Common myeloid progenitor, CD34-positive (primary cell): ENCODE measurements around the gene B3GNT7.

Experiments
- CTCF ChIA-PET: fragments of 350-600 bp; sonication (Branson Sonifier 250); formaldehyde crosslinking; loops from one replicate; lab custom pipeline; 2021; ENCODE audit warnings: antibody characterized with exemption; lab: Charles Lee
- POLR2A ChIA-PET: fragments of 350-600 bp; sonication (Branson Sonifier 250); formaldehyde crosslinking; loops from one replicate; lab custom pipeline; 2021; ENCODE audit warnings: antibody characterized with exemption; lab: Charles Lee
- DNase-seq, 3 donors: peaks; one replicate each; pipeline versions ENCODE4 v3.0.0 to v3.0.0-alpha.2; 2013
- H3K27ac ChIP-seq, 2 experiments: 1 replicate in 1 of 2; 2 replicates in 1 of 2; pipeline ENCODE4 v1.7.0; 2013; ENCODE audit warnings: inconsistent platforms in 2 of 2, low read length in 2 of 2, mild to moderate bottlenecking in 2 of 2, low read depth in 1 of 2, moderate library complexity in 1 of 2; ENCODE audit not compliant: severe bottlenecking in 2 of 2, insufficient read depth in 1 of 2, poor library complexity in 1 of 2
- H3K27me3 ChIP-seq, 5 experiments: replicated peaks in 2 of 5; 1 replicate in 3 of 5; 2 replicates in 2 of 5; pipeline versions ENCODE4 v1.6.1 to v1.7.0; 2013; ENCODE audit warnings: low read length in 4 of 5, mild to moderate bottlenecking in 2 of 5, moderate library complexity in 2 of 5, inconsistent platforms in 1 of 5; ENCODE audit not compliant: insufficient read depth in 5 of 5, control insufficient read depth in 4 of 5
- H3K36me3 ChIP-seq, 4 experiments: 1 replicate in 2 of 4; 2 replicates in 2 of 4; pipeline versions ENCODE4 v1.6.1 to v1.7.0; 2013; ENCODE audit warnings: low read length in 3 of 4, control low read depth in 1 of 4, mild to moderate bottlenecking in 1 of 4; ENCODE audit not compliant: control insufficient read depth in 4 of 4, insufficient read depth in 4 of 4
- H3K4me1 ChIP-seq, 4 experiments: 1 replicate in 3 of 4; 2 replicates in 1 of 4; pipeline versions ENCODE4 v1.6.1 to v1.7.1; 2013; ENCODE audit warnings: low read length in 3 of 4, mild to moderate bottlenecking in 3 of 4, control low read depth in 1 of 4, inconsistent platforms in 1 of 4, moderate library complexity in 1 of 4; ENCODE audit not compliant: control insufficient read depth in 4 of 4, insufficient read depth in 4 of 4; ENCODE audit errors: control extremely low read depth in 1 of 4
- H3K4me3 ChIP-seq, 7 experiments: 1 replicate in 4 of 7; 2 replicates in 3 of 7; pipeline versions ENCODE4 v1.5.1 to v1.7.0; 2013; ENCODE audit warnings: mild to moderate bottlenecking in 7 of 7, low read length in 6 of 7, moderate library complexity in 6 of 7, inconsistent platforms in 2 of 7, low read depth in 2 of 7, control low read depth in 1 of 7; ENCODE audit not compliant: insufficient read depth in 4 of 7, control insufficient read depth in 1 of 7; ENCODE audit errors: extremely low read depth in 1 of 7
- H3K9me3 ChIP-seq, 5 experiments: 1 replicate in 4 of 5; 2 replicates in 1 of 5; pipeline versions ENCODE4 v1.6.1 to v1.7.1; 2013; ENCODE audit warnings: low read length in 4 of 5, mild to moderate bottlenecking in 2 of 5, inconsistent platforms in 1 of 5, low read depth in 1 of 5, moderate library complexity in 1 of 5; ENCODE audit not compliant: control insufficient read depth in 4 of 5, insufficient read depth in 2 of 5; ENCODE audit errors: control extremely low read depth in 1 of 5
- WGBS: methylation state at CpG from one replicate; pipeline ENCODE4 v1.1.5; 2013; ENCODE audit not compliant: insufficient coverage; 5-methylcytosine and 5-hydroxymethylcytosine counted together

B3GNT7 gene

DNA sequence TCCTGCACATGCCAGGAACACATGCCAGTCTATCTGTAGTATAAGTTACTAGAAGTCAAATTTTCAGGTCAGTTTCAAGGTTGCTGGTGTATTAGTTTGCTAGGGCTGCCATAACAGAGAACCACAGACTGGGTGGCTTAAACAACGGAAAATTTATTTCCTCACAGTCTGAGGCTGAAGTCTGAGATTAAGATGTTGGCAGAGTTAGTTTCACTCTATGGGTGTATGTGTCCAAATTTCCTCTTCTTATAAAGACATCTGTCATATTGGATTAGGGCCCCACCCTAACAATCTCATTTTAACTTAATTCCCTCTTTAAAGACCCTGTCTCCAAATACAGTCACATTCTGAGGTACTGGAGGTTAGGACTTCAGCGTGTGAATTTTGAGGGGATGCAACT, 26.5 kb downstream of the B3GNT7 start:
- 40% methylated on average over 2 of the region's 2 CpGs for WGBS
- Histone ChIP-seq H3K4me1 (peaks cover 0 to 2% (median 0%) of the 10 kb centered on the region in 4 experiments), H3K4me3 (no peak overlapping the region), H3K27ac (no peak overlapping the region), H3K27me3 (no peaks in the 10 kb centered on the region), H3K36me3 (no peaks in the 10 kb centered on the region), H3K9me3 (no peaks in the 10 kb centered on the region)
- ChIA-PET CTCF (interaction anchor here (0.8 to 5.4 kb wide), 2 partner anchors 10 to 194 kb away, joined by 3 to 27 read pairs; no protein-coding TSS in a partner anchor), POLR2A (no interaction called here)
- DNase-seq: peak in 1 of 3 donors; percentile 69

GRCh38 chr2:231423176-231423575, 27.7 kb downstream of the B3GNT7 start:
- 95% methylated on average over 8 of the region's 10 CpGs for WGBS
- CTCF ChIA-PET: interaction anchor here (5.4 kb wide), 1 partner anchor 11 kb away, joined by 27 read pairs; no protein-coding TSS in a partner anchor
- Histone ChIP-seq H3K4me1 (peaks cover 0 to 2% (median 0%) of the 10 kb centered on the region in 4 experiments), H3K36me3 (no peaks in the 10 kb centered on the region), H3K27me3 (no peaks in the 10 kb centered on the region), H3K4me3 (no peak overlapping the region), H3K27ac (no peak overlapping the region), H3K9me3 (no peaks in the 10 kb centered on the region)
- POLR2A ChIA-PET: no interaction called here
- no peak for DNase-seq

DNA sequence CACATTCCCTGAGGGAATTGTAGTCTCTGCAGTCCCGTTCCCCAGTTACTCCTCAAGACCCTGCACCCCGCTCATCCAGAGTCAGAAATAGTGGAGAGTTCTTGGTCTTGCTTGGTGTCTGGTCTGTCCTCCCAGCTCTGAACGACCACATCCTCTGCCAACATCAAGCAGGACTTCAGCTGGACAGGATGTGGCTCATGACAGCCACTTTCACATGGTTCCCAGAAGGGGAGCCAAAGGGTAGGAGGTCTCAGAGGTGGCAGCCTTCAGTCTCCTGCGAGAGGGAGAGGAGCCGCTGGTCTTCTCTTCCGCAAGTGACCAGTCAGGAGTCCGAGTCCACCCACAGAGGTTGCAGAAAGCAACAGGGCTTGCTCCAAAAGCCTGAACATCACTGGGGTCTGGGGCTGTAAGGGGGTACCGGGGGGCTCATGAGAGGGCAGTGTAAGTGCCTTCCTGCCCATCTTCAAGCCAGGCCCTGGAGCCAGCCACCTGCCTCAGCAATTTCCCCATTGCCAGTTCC, 29.8 kb downstream of the B3GNT7 start:
- POLR2A ChIA-PET: no interaction called here
- H3K4me1 ChIP-seq: peaks cover 0 to 2% (median 0%) of the 10 kb centered on the region in 4 experiments
- H3K36me3 ChIP-seq: no peaks in the 10 kb centered on the region
- 77% methylated on average over 5 of the region's 8 CpGs for WGBS
- H3K27ac ChIP-seq: no peak overlapping the region
- no peaks in the 10 kb centered on the region for H3K27me3 ChIP-seq
- H3K4me3 ChIP-seq: no peak overlapping the region
- no peak for DNase-seq
- CTCF ChIA-PET: interaction anchor here (0.8 to 5.4 kb wide), 3 partner anchors 13 to 321 kb away, joined by 3 to 27 read pairs (median 4); no protein-coding TSS in a partner anchor
- no peaks in the 10 kb centered on the region for H3K9me3 ChIP-seq

GRCh38 chr2:231425811-231426703, 30.5 kb downstream of the B3GNT7 start:
- WGBS: 95% methylated on average over 19 of the region's 21 CpGs
- peak in 1 of 3 donors; percentile 17 for DNase-seq
- no peak overlapping the region for H3K4me3 ChIP-seq
- H3K36me3 ChIP-seq: no peaks in the 10 kb centered on the region
- POLR2A ChIA-PET: no interaction called here
- no peaks in the 10 kb centered on the region for H3K27me3 ChIP-seq
- no peak overlapping the region for H3K27ac ChIP-seq
- H3K9me3 ChIP-seq: peaks cover 0 to 2% (median 0%) of the 10 kb centered on the region in 5 experiments
- CTCF ChIA-PET: interaction anchor here (0.8 to 2.5 kb wide), 4 partner anchors 14 to 322 kb away, joined by 3 to 9 read pairs (median 6); no protein-coding TSS in a partner anchor
- H3K4me1 ChIP-seq: peaks cover 0 to 2% (median 0%) of the 10 kb centered on the region in 4 experiments

- Histone ChIP-seq H3K9me3 (peaks cover 0 to 10% (median 8%) of the 10 kb centered on the region in 5 experiments), H3K4me3 (no peak overlapping the region), H3K36me3 (no peaks in the 10 kb centered on the region), H3K4me1 (no peaks in the 10 kb centered on the region), H3K27me3 (no peaks in the 10 kb centered on the region), H3K27ac (no peak overlapping the region)
- CTCF ChIA-PET: interaction anchor here (1.8 to 2.5 kb wide), 2 partner anchors 15 to 25 kb away, joined by 7 to 9 read pairs; no protein-coding TSS in a partner anchor
- no peak for DNase-seq
- WGBS: 100% methylated on average over 2 of the region's 3 CpGs
- POLR2A ChIA-PET: no interaction called here
Observed at GRCh38 chr2:231427116-231427515, 31.6 kb downstream of the B3GNT7 start.

GRCh38 chr2:231429152-231429551, 33.6 kb downstream of the B3GNT7 start:
- no peaks in the 10 kb centered on the region for H3K36me3 ChIP-seq
- DNase-seq: no peak
- ChIA-PET POLR2A (no interaction called here), CTCF (interaction anchor here (0.8 to 1.2 kb wide), 4 partner anchors 11 to 325 kb away, joined by 3 read pairs; no protein-coding TSS in a partner anchor)
- H3K4me3 ChIP-seq: no peak overlapping the region
- H3K27me3 ChIP-seq: no peaks in the 10 kb centered on the region
- WGBS: 97% methylated on average over 4 of the region's 6 CpGs
- H3K4me1 ChIP-seq: no peaks in the 10 kb centered on the region
- H3K9me3 ChIP-seq: peaks cover 0 to 10% (median 8%) of the 10 kb centered on the region in 5 experiments
- H3K27ac ChIP-seq: no peak overlapping the region
